HK-2 (cell line): Measurements from ENCODE around the gene VSIR.

Experiments used
- DNase-seq: peaks from one replicate; pipeline ENCODE4 v3.0.0-alpha.2; 2018; ENCODE audit not compliant: unreplicated experiment

Gene VSIR

GRCh38 chr10:71806704-71807556 is 33.6 kb upstream of the VSIR start:
- no peak for DNase-seq

- DNase-seq: peak; percentile 58
Measured at GRCh38 chr10:71805776-71806703, 32.7 kb upstream of the VSIR start.

DNA sequence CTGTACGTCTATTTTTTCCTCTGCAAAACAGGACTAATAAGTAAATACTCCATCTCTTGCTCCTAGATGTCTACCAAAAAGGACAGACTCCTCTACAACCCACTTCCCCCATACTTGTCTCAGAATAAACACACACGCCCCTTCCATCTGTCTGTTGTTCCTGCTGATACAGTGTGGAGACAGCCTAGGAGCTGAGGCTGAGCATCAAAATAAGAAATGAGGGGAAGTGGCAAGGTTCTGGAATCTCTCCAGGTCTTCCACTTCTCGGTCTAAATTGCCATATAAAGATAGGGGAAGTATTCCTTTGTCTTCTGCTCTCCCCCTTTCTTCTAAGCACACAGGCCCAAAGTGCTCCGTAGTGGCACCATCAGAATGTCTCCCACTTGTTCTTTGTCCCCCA is 30.8 kb upstream of the VSIR start:
- DNase-seq: no peak

GRCh38 chr10:71802715-71803488 is 29.6 kb upstream of the VSIR start:
- DNase-seq: no peak

DNA sequence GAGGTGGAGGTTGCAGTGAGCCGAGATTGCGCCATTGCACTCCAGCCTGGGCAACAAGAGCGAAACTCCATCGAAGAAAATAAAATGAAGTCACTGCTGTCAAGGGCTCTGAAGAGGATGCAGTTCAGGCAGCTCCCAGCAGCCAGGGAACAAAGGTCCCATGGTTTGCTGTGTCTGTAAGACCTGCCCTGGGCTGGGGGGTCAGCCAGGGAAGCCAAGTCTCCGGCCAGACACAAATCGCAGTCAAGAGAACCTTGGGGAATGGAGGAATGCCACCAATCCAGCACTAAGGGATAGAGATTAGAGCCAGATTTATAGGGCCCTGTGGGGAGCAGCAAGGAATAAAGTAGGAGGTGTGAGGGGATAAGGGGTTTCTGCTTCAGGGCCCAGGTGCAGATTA is 28.9 kb upstream of the VSIR start:
- DNase-seq: no peak

GRCh38 chr10:71801361-71801760 is 28.0 kb upstream of the VSIR start:
- no peak for DNase-seq

GRCh38 chr10:71799608-71800453 is 26.5 kb upstream of the VSIR start:
- DNase-seq: no peak

- DNase-seq: no peak
Measured at GRCh38 chr10:71799112-71799511, 25.8 kb upstream of the VSIR start.

DNA sequence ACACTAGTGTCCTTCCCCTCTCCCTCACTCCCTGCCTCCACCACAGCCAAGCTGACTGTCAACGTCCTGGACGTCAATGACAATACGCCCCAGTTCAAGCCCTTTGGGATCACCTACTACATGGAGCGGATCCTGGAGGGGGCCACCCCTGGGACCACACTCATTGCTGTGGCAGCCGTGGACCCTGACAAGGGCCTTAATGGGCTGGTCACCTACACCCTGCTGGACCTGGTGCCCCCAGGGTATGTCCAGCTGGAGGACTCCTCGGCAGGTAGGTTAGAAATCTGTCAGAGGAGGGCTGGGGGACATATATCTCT is 24.9 kb upstream of the VSIR start:
- DNase-seq: no peak

DNA sequence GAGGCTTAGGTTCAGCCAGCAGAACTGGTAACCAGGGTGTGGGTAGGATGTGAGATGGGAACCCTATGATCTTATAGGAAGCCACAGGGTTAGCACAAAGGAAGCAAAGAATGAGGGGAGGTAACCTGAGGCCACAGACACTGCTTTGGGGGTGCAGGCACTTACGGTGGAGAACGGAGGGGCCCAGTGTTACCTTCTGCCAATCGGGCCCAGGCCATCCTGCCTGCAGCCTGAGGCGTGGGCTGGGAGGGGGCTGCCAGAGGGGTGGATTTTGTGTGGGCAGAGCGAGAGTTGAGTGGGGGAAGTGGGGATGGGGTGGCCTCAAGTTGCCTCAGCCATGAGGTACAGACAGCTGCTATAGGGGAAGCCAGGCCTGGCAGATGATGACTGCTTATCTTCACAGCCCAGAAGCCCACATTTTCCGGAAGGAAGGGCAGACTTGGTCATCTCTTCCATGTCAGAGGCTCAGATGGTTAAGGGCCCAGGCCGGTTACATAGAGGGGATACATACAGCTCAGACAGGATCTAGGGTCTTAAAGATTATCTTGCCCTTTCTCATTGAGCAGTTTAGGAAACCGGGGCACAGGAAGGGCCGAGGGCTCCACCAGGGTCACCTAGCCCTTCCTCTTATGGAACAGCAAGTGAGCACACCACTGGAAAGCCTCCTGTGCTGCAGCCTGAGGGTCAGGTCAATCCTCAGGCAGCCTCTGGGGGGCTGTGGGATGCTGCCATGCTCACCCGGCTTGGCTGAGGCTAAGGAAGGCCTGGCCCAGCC is 24.4 kb upstream of the VSIR start:
- DNase-seq: no peak

DNA sequence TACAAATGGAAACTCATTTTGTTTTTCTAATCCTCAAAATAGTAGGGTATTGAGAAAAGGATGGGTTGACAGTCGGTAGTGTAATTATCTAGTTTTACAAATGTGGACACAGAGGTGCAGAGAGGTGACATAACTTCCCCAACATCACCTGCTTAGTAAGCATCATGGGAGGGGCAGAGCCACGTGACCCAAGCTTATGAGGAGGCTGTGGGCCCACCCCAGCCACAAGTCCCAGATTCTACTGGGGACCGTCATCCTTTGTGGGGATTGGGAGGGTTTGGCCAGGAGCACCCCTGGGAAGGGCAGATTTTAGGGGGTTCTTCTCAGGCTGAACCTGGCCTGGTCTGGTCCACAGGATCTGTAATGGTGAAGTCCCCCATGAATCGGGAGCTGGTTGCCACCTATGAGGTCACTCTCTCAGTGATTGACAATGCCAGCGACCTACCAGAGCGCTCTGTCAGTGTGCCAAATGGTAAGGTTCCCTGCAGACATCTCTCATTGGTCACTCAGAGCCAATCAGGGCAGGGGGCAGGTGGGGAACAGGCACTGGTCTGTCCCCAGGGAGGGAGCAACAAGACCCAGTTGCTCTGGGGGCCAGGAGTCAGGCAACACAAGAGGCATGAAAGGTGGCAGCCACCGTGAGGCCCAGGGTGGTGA is 23.6 kb upstream of the VSIR start:
- DNase-seq: no peak

DNA sequence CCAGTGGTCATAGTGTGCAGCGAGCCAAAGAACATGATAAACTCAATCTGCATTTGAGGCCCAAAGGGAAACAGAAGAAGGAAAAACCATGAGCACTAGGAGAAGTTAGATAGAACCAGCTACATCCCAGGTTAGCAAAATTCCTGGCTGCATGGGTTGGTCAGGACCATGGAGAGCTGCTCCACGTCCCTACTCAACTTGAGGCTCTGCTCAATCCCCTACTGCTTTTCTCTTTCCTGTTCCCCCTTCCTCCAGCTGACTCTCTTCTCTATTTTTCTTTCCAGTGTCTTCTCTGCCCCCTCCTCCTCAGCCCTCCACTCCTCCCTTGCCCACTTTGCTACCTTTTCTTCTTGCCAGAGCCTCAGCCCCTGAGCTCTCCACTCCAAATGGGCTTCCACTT is 21.9 kb upstream of the VSIR start:
- no peak for DNase-seq

DNA sequence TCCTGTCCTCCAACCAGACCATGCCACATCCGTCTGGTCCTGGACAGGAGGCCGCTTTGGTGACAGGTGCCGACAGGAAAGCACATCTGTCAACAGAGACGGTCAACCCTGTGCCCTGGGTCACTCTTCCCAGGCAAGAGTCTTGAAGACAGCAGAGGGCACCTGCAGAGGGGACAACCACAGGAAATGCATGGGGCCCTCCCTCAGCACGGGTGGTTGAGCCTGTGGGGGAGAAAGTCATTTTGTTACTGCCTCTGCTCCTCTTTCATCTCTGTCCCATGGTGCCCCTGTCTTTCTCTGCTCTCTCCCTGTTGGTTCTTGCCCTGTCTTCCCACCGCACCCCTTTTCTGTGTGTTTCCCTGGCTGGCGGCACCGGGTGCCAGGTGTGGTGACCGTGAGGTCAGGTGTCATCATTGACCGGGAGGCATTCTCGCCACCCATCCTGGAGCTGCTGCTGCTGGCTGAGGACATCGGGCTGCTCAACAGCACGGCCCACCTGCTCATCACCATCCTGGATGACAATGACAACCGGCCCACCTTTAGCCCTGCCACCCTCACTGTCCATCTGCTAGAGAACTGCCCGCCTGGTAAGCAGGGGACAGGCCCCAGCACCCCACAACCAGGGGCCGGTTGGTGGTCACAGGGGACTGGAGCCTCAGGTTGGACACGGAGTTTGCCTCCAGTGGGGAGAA is 17.6 kb upstream of the VSIR start:
- DNase-seq: no peak

DNA sequence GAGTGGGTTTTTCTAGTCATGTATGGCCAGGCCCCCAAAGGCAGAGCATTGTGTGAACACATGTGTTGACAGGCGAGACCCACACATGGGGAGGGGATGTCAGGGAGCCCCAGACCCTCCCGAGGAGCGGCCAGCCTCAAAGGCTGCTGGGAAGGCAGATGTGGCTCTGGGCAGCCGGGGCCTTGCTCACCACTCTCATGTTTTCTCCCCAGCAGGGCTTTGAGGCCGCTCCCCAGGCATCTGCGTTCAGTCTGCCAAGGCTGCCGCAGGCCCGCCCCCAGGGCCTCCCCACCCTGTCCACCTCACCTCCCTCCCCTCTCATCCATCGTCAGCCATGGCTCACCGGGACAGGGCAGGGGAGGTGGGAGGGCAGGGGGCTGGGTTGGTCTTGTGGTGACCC is 16.6 kb upstream of the VSIR start:
- DNase-seq: no peak

DNA sequence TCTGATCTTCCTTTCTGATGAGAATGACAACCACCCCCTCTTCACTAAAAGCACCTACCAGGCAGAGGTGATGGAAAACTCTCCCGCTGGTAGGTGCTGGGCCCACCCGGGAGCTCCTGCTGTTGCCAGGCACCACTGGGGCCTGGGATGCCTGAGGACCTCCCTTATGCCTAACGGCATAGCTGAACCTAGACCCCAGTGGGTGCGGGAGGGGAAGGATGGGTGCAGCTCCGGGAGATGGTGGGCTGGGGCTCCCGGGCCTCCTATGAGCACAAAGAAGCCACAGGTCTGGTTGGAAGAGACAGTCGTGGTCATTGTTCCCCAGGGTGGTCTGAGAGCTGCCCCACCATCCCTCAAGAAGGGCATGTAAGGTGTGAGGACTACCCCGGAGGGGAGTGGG is 15.6 kb upstream of the VSIR start:
- no peak for DNase-seq

GRCh38 chr10:71784679-71785272 is 11.5 kb upstream of the VSIR start:
- DNase-seq: no peak

- DNase-seq: no peak
Measured at GRCh38 chr10:71783917-71784678, 10.8 kb upstream of the VSIR start.

GRCh38 chr10:71782917-71783490 is 9.7 kb upstream of the VSIR start:
- no peak for DNase-seq
